Mammary epithelial cell (primary cell): Measurements from ENCODE around the gene ARHGEF4.

Experiments
- CTCF ChIP-seq, 2 donors: IDR thresholded peaks in 1 of 2; conservative IDR thresholded peaks in 1 of 2; 2 replicates each; pipeline ENCODE4 v1.5.1; 2011 to 2012; ENCODE audit warnings: inconsistent platforms in 2 of 2, low read length in 2 of 2, mild to moderate bottlenecking in 2 of 2, control low read depth in 1 of 2, low read depth in 1 of 2; ENCODE audit not compliant: insufficient read depth in 1 of 2; ENCODE audit errors: extremely low read depth in 1 of 2
- EZH2 ChIP-seq: IDR thresholded peaks from 2 replicates; pipeline ENCODE4 v1.6.1; 2012; ENCODE audit warnings: low read length, inconsistent platforms, borderline replicate concordance

DNA sequence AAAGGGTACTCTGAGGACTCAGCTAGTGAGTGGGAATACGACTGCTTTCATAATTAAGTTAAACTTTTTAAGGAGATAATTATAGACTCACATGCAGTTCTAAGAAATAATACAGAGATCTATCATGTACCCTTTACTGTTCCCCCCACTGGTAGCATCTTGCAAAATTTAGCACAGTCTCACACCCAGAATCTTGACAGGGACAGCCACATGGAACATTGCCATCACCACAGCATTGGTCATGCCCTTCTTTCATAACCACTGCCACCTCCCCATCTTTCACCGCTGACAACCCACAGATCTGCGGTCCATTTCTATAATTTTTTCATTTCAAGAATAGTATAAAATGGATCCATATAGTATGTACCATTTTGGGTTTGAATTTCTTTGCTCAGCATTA, 37.8 kb downstream of the ARHGEF4 start:
- TF ChIP-seq EZH2, result no peak
- no peak for TF ChIP-seq CTCF (conservative IDR thresholded peaks at IDR 0.05 in 1 of 2, IDR thresholded peaks at IDR 0.05 in 1 of 2; ENCODE audit: extremely low read depth in 1 of 2, insufficient read depth in 1 of 2, low read depth in 1 of 2, low read length in 2 of 2)
